Natural killer cell (primary cell): Measurements from ENCODE around the gene CD52. TPM values are rescaled to one million over a fixed set of nuclear protein-coding genes. Genes with fewer than 3 reads are reported as not detected.
A peak's percentile ranks its signal among the peaks of the same experiment; 100 is the strongest.

ENCODE experiments used
- ATAC-seq, 3 donors: fragments of 150-1000 bp in 2 of 3; fragments of 200-7000 bp in 1 of 3; cut with Tn5 transposase; 1 replicate in 1 of 3; 2 replicates in 2 of 3; pipeline ENCODE4 v1.10.0; 2021; ENCODE audit warnings: mild to moderate bottlenecking in 2 of 3, moderate library complexity in 2 of 3
- DNase-seq, 2 donors: peaks; one replicate each; pipeline versions ENCODE4 v3.0.0 to v3.0.0-alpha.2; 2013 to 2021; ENCODE audit warnings: mixed read lengths in 1 of 2
- H3K27ac ChIP-seq: one replicate; pipeline ENCODE4 v1.5.1; 2013; ENCODE audit warnings: mild to moderate bottlenecking, low read length
- H3K27me3 ChIP-seq: one replicate; pipeline ENCODE4 v1.6.1; 2013; ENCODE audit warnings: low read length; ENCODE audit not compliant: control insufficient read depth, insufficient read depth
- H3K36me3 ChIP-seq: one replicate; pipeline ENCODE4 v1.6.1; 2013; ENCODE audit warnings: low read length; ENCODE audit not compliant: control insufficient read depth, insufficient read depth
- H3K4me1 ChIP-seq: one replicate; pipeline ENCODE4 v1.6.1; 2013; ENCODE audit warnings: low read length; ENCODE audit not compliant: control insufficient read depth, insufficient read depth
- H3K4me3 ChIP-seq: one replicate; pipeline ENCODE4 v1.5.1; 2013; ENCODE audit warnings: low read length
- H3K9me3 ChIP-seq: one replicate; pipeline ENCODE4 v1.6.1; 2013; ENCODE audit warnings: low read length; ENCODE audit not compliant: control insufficient read depth, insufficient read depth
- H3K27ac Mint-ChIP-seq, 2 donors: one replicate each; pipeline ENCODE4 v1.8.0; 2022; ENCODE audit warnings: mild to moderate bottlenecking in 2 of 2, mixed read lengths in 2 of 2, moderate library complexity in 1 of 2
- H3K27me3 Mint-ChIP-seq, 2 donors: one replicate each; pipeline ENCODE4 v1.8.0; 2022; ENCODE audit warnings: low read depth in 2 of 2, mixed read lengths in 2 of 2
- H3K36me3 Mint-ChIP-seq: one replicate; pipeline ENCODE4 v1.8.0; 2022; ENCODE audit warnings: mixed read lengths
- H3K4me1 Mint-ChIP-seq, 2 donors: one replicate each; pipeline ENCODE4 v1.8.0; 2022; ENCODE audit warnings: mixed read lengths in 2 of 2
- H3K4me3 Mint-ChIP-seq: one replicate; pipeline ENCODE4 v1.8.0; 2022; ENCODE audit warnings: mild to moderate bottlenecking, moderate library complexity, mixed read lengths
- H3K9me3 Mint-ChIP-seq, 2 donors: one replicate each; pipeline ENCODE4 v1.8.0; 2022; ENCODE audit warnings: mixed read lengths in 2 of 2
- WGBS: methylation state at CpG from one replicate; pipeline ENCODE4 v1.1.7; 2013; ENCODE audit warnings: missing lambda C conversion rate; ENCODE audit not compliant: insufficient coverage; 5-methylcytosine and 5-hydroxymethylcytosine counted together
- intact Hi-C: fragments of 100-400 bp; cut with micrococcal nuclease; formaldehyde crosslinking; loops from one replicate; pipeline ENCODE4 v1.14.2; 2022
- total RNA-seq, 4 donors: library from RNA; stranded (reverse); fragments of 120-200 nt in 1 of 4; gene quantifications; one replicate each; pipeline versions ENCODE4 v1.2.3 to v1.2.4, GENCODE V29; 2013 to 2022
- TF ChIP-seq, protein P1 (sequence below): fragments of 200-600 bp; IDR thresholded peaks from one replicate; pipeline ENCODE4 v1.8.0; 2022; ENCODE audit warnings: antibody characterized with exemption

Gene CD52
- total RNA-seq, 3 donors from 2014 or later (not counting 1 experiment from before 2014, with no cell fraction given): 454 to 485 (median 482) TPM

DNA sequence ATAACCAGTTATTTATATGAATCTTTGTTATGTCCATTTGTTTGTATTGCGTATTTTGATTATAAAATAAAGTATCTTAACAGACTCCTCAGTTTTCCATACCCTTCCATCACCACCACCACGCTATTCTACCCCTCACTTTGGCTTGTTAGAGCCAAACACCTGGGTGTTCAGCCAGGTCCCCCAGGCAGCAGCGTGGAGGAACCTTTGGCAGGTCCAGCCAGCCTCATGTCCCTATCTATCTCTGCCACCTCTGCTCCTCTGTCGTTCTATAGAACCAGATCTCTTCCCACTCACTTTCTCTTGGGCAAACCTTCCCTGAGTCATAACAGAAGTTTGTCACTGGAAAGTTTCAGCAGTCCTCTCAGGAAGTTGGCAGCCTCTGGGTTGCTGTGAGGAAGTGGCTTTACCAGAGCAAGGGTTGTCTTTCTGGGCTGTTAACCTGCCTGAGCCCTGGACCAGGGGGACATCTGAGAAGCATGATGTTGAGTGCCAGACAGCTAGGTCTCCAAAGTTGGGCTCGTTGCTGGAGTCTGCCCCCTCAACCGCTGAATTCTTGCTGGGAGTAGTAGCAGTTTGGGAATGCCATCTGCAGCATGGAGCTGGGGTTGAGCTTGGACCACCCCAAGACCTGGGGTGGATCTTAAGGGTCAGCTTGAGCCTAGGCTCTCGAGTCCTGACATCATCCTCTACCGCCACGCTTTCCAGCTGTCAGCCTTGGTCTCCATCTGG, 38.9 kb upstream of the CD52 start:
- Mint-ChIP-seq H3K4me1 (peaks cover 69 to 79% of the 10 kb centered on the region in 2 donors), H3K4me3 (peak overlapping the region; percentile 90), H3K9me3 (no peaks in the 10 kb centered on the region), H3K27me3 (no peaks in the 10 kb centered on the region), H3K27ac (peak overlapping the region; percentile 82 to 86), H3K36me3 (no peaks in the 10 kb centered on the region)
- peaks cover 30% of the 10 kb centered on the region for H3K36me3 ChIP-seq
- H3K4me3 ChIP-seq: peak overlapping the region; percentile 88
- DNase-seq (peak in 1 of 2 donors; percentile 60), ATAC-seq (peak in 1 of 3 donors; percentile 4)
- H3K9me3 ChIP-seq: no peaks in the 10 kb centered on the region
- peaks cover 84% of the 10 kb centered on the region for H3K4me1 ChIP-seq
- TF ChIP-seq, protein P1, sequence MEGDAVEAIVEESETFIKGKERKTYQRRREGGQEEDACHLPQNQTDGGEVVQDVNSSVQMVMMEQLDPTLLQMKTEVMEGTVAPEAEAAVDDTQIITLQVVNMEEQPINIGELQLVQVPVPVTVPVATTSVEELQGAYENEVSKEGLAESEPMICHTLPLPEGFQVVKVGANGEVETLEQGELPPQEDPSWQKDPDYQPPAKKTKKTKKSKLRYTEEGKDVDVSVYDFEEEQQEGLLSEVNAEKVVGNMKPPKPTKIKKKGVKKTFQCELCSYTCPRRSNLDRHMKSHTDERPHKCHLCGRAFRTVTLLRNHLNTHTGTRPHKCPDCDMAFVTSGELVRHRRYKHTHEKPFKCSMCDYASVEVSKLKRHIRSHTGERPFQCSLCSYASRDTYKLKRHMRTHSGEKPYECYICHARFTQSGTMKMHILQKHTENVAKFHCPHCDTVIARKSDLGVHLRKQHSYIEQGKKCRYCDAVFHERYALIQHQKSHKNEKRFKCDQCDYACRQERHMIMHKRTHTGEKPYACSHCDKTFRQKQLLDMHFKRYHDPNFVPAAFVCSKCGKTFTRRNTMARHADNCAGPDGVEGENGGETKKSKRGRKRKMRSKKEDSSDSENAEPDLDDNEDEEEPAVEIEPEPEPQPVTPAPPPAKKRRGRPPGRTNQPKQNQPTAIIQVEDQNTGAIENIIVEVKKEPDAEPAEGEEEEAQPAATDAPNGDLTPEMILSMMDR: no peak
- WGBS: 34% methylated on average over 8 of the region's 9 CpGs
- intact Hi-C loops: loop anchor here (2.0 to 5.0 kb wide), 2 partner anchors 98 to 192 kb away; no protein-coding TSS in a partner anchor
- H3K27me3 ChIP-seq: no peaks in the 10 kb centered on the region
- peak overlapping the region; percentile 85 for H3K27ac ChIP-seq

DNA sequence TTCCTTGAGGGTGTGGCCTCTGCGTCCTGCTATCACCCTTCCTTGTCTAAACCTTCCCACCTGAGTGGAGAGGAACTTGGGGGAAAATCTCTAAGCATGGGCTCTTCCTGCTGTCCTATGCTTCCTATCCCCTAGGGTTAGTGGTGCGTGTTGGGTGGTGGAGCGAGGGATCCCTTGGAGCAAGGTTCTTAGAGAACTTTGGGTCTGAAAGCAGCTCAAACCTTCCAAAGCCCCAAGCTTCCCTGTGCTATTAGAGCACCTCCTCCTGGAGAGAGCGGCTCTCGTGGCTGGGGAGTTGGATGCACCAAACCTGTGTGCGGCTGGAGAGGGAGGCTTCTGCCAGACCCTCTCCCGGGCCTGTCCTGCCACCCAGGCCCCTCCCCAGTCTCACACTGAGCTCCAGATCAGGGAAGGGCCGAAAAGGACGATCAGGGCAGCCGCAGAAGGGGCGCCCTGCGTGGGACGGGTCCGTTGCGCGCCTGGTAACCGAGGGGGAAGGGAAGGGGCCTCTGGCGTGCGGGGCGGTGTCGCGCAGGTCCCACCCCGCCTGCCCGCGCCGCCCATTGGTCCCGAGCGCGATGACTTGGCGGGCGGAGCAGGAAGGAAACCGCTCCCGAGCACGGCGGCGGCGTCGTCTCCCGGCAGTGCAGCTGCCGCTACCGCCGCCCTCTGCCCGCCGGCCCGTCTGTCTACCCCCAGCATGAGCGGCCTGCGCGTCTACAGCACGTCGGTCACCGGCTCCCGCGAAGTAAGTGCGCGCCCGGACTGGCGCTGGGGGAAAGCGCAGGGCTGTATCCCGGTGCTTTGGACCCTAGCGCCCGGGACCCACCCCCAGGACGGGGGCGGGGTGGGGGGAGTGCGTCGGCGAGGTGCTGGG, 38.1 kb upstream of the CD52 start, which contains the start of gene SH3BGRL3:
Gene SH3BGRL3 (plus strand): TSS at position 631 of the 877 bp plus-strand sequence. CDS start 70 bp downstream, at position 701.
- ATAC-seq (peak; percentile 54 to 80 (median 69)), DNase-seq (peak; percentile 73 to 92)
- no peaks in the 10 kb centered on the region for H3K36me3 Mint-ChIP-seq
- H3K4me3 ChIP-seq: peak within 1 kb of the TSS; percentile 88
- peaks cover 32% of the 10 kb centered on the region for H3K36me3 ChIP-seq
- peak within 1 kb of the TSS; percentile 82 to 86 for H3K27ac Mint-ChIP-seq
- H3K9me3 ChIP-seq: no peaks in the 10 kb centered on the region
- H3K4me1 Mint-ChIP-seq: peaks cover 75 to 85% of the 10 kb centered on the region in 2 donors
- intact Hi-C loops: loop anchor here (2.0 to 5.0 kb wide), 2 partner anchors 98 to 191 kb away; no protein-coding TSS in a partner anchor
- no peaks in the 10 kb centered on the region for H3K27me3 Mint-ChIP-seq
- TF ChIP-seq, protein P1: no peak
- H3K9me3 Mint-ChIP-seq: no peaks in the 10 kb centered on the region
- H3K27ac ChIP-seq: peak within 1 kb of the TSS; percentile 85
- H3K4me3 Mint-ChIP-seq: peak within 1 kb of the TSS; percentile 93
- peaks cover 92% of the 10 kb centered on the region for H3K4me1 ChIP-seq
- WGBS: 0% methylated on average over 65 of the region's 66 CpGs
- H3K27me3 ChIP-seq: no peaks in the 10 kb centered on the region

DNA sequence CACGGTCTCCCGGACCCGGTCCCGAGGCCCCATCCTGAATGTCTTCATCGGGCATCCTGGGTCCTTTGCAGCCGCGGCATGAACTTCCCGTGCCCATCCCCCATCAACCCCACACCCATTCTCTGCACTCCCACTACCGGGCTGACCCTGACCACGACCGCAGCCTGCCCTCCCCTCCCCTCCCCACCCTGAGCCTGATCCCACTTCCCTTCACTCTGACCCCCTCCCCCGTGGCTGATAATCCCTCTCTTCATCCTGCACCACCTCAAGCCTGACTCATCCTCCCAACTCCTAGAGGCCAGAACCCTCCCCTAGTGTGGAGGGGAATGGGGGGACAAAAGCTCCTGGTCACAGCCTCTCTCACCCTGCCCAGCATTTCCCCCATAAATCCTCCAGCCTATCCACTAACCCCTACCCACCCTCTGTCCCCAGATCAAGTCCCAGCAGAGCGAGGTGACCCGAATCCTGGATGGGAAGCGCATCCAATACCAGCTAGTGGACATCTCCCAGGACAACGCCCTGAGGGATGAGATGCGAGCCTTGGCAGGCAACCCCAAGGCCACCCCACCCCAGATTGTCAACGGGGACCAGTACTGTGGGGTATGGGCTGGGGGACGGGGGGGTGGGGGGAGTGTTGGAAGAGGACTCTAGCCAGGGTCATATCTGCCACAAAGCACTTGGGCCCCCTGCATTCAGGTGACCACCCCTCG, 37.3 kb upstream of the CD52 start:
- 31% methylated on average over 19 of the region's 20 CpGs for WGBS
- Mint-ChIP-seq H3K4me1 (peaks cover 80 to 90% of the 10 kb centered on the region in 2 donors), H3K36me3 (no peaks in the 10 kb centered on the region), H3K9me3 (no peaks in the 10 kb centered on the region), H3K27ac (peak overlapping the region; percentile 82 to 86), H3K27me3 (no peaks in the 10 kb centered on the region), H3K4me3 (peak overlapping the region; percentile 93)
- ATAC-seq (no peak), DNase-seq (peak in 1 of 2 donors; percentile 48)
- no peaks in the 10 kb centered on the region for H3K9me3 ChIP-seq
- peak overlapping the region; percentile 82 for H3K27ac ChIP-seq
- H3K36me3 ChIP-seq: peaks cover 32% of the 10 kb centered on the region
- intact Hi-C loops: no loop called here
- no peaks in the 10 kb centered on the region for H3K27me3 ChIP-seq
- peak overlapping the region; percentile 88 for H3K4me3 ChIP-seq
- TF ChIP-seq, protein P1: no peak
- H3K4me1 ChIP-seq: peaks cover 97% of the 10 kb centered on the region
